Measurements from ENCODE around the gene SLC7A8.
"Not testable (repeated sequence)": the region's sequence is repeated elsewhere in the genome, so short reads cannot be mapped to it uniquely, and the experiment has no call there.

The SLC7A8 gene

GRCh38 chr14:23115039-23115731 lies 68.3 kb downstream of the SLC7A8 start:
- DNase-seq, result no peak

GRCh38 chr14:23114669-23115038 lies 68.8 kb downstream of the SLC7A8 start:
- DNase-seq, result no peak

- no peak for DNase-seq
Measured at GRCh38 chr14:23114120-23114458, 69.4 kb downstream of the SLC7A8 start.

GRCh38 chr14:23113431-23114119 lies 69.9 kb downstream of the SLC7A8 start:
- DNase-seq, result no peak

GRCh38 chr14:23112359-23113178 lies 70.9 kb downstream of the SLC7A8 start:
- no peak for DNase-seq

- DNase-seq, result no peak
Measured at GRCh38 chr14:23110579-23111365, 72.7 kb downstream of the SLC7A8 start.

GRCh38 chr14:23109769-23110168 lies 73.7 kb downstream of the SLC7A8 start:
- no peak for DNase-seq

GRCh38 chr14:23108169-23108568 lies 75.3 kb downstream of the SLC7A8 start:
- DNase-seq, result not testable (repeated sequence)

- not testable (repeated sequence) for DNase-seq
Measured at GRCh38 chr14:23107620-23108019, 75.8 kb downstream of the SLC7A8 start.

GRCh38 chr14:23106747-23107045 lies 76.8 kb downstream of the SLC7A8 start:
- no peak for DNase-seq

- DNase-seq, result no peak
Measured at GRCh38 chr14:23105348-23105824, 78.1 kb downstream of the SLC7A8 start.

GRCh38 chr14:23104591-23105347 lies 78.7 kb downstream of the SLC7A8 start, which contains the start of gene CIROP:
Gene CIROP, minus strand, starts transcription at chr14:23104989. Its CDS starts 69 bp downstream, at chr14:23104920.
- DNase-seq, result peak in 1 of 56 donors; percentile 9

GRCh38 chr14:23104070-23104590 lies 79.3 kb downstream of the SLC7A8 start:
- no peak for DNase-seq

GRCh38 chr14:23103581-23103980 lies 79.9 kb downstream of the SLC7A8 start:
- DNase-seq, result no peak

GRCh38 chr14:23102801-23103200 lies 80.7 kb downstream of the SLC7A8 start:
- DNase-seq, result peak in 15 of 56 donors; percentile 6 to 51 (median 24)

GRCh38 chr14:23101986-23102625 lies 81.4 kb downstream of the SLC7A8 start:
- no peak for DNase-seq

GRCh38 chr14:23101213-23101970 lies 82.1 kb downstream of the SLC7A8 start:
- DNase-seq, result no peak

GRCh38 chr14:23099212-23099861 lies 84.1 kb downstream of the SLC7A8 start:
- DNase-seq, result no peak

GRCh38 chr14:23097786-23098185 lies 85.7 kb downstream of the SLC7A8 start:
- no peak for DNase-seq

Data from nucleus accumbens (tissue), 56 donors.